NB4 (cell line): Measurements from ENCODE around the gene SAXO1.

Experiments used
- CTCF ChIP-seq: IDR thresholded peaks from one replicate; pipeline ENCODE4 v1.5.1; 2012; ENCODE audit warnings: low read depth, low read length
- MAX ChIP-seq: IDR thresholded peaks from 2 replicates; pipeline ENCODE4 v1.6.1; 2011; ENCODE audit warnings: low read depth, low read length
- POLR2A ChIP-seq: IDR thresholded peaks from 2 replicates; pipeline ENCODE4 v1.6.1; 2011; ENCODE audit warnings: mild to moderate bottlenecking; ENCODE audit not compliant: insufficient read length; ENCODE audit errors: extremely low read depth

- TF ChIP-seq CTCF (no peak), POLR2A (no peak), MAX (no peak)
These were observed 50.8 kb downstream of the SAXO1 start for GRCh38 chr9:18982262-18982620.
